Neural progenitor cell (in vitro differentiated cells): ENCODE data around the gene THRAP3.

Experiments used
- CTCF ChIP-seq: fragments of 200-600 bp; sonication (generic); IDR thresholded peaks from 2 replicates; pipeline ENCODE4 v1.5.1; 2017; ENCODE audit warnings: antibody characterized with exemption, mild to moderate bottlenecking
- EZH2 ChIP-seq: fragments of 200-600 bp; sonication (generic); IDR thresholded peaks from 2 replicates; pipeline ENCODE4 v1.6.1; 2017; ENCODE audit warnings: antibody characterized with exemption, mild to moderate bottlenecking, moderate library complexity
- EZH2phosphoT487 ChIP-seq: fragments of 200-600 bp; sonication (generic); IDR thresholded peaks from 2 replicates; pipeline ENCODE4 v1.6.1; 2017; ENCODE audit warnings: antibody characterized with exemption

DNA sequence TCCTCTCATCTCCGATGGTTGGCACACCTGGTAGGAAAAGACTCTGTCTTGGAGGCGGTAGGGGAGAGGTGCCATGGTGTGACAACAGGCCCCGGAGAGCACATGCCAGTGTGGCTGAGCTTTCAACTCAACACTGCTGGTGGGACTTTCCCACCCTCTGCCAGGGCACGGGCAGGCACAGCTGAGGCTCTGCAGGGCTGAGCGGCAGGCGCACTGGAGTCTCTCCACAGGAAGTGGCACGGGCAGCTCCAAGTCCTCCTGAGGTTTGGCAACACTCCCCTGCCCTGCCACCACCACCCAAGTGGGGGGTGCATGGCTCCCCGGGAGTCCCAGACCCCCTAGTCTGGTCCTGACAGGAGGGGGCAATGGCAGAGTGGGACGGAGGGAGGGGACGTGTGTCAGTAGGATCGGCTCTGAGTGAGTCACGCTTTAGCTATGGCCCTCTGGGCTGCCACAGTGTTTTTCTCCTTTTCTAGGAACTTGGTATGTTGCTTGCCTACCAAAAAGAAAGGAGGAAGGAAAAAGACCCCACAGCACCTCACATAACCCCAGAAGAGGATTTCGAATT lies 126.5 kb downstream of the THRAP3 start:
- no peak for TF ChIP-seq CTCF
- TF ChIP-seq EZH2 = no peak
- no peak for TF ChIP-seq EZH2phosphoT487
